Measurements from ENCODE around the gene LLGL2. TPM values are rescaled to one million over a fixed set of nuclear protein-coding genes. Genes with fewer than 3 reads are reported as not detected.

The LLGL2 gene
- total and polyA plus RNA-seq, 2 donors (not counting 1 experiment from before 2014, with no cell fraction given), result 40.6 to 52.0 TPM

- H3K79me2 ChIP-seq (ENCODE audit: control insufficient read depth, insufficient read depth, low read length), result no peaks in the 10 kb centered on the region
- no peaks in the 10 kb centered on the region for H3K9me3 ChIP-seq (ENCODE audit: control extremely low read depth in 1 of 3, control insufficient read depth in 2 of 3, insufficient read depth in 1 of 3, low read length in 2 of 3)
- H2AFZ ChIP-seq (ENCODE audit: insufficient read depth, low read depth, low read length, poor library complexity, severe bottlenecking), result no peak overlapping the region
- no peaks in the 10 kb centered on the region for H3K27me3 ChIP-seq (replicated peaks in 1 of 4; ENCODE audit: control extremely low read depth in 1 of 4, control insufficient read depth in 3 of 4, insufficient read depth in 4 of 4, low read length in 3 of 4)
- ChIA-PET POLR2A (interaction anchor here (0.9 kb wide), 2 partner anchors 19 to 36 kb away, joined by 3 read pairs; no protein-coding TSS in a partner anchor), CTCF (interaction anchor here (0.6 to 1.6 kb wide), 5 partner anchors 10 to 1042 kb away, joined by 3 to 4 read pairs (median 3); no protein-coding TSS in a partner anchor)
- no peak overlapping the region for H3K9ac ChIP-seq (ENCODE audit: low read length)
- intact Hi-C loops (cut with micrococcal nuclease), result no loop called here
- DNase-seq (no peak), ATAC-seq (ENCODE audit: low read depth) (no peak)
- Mint-ChIP-seq H3K4me1 (peaks cover 3% of the 10 kb centered on the region), H3K27me3 (no peaks in the 10 kb centered on the region), H3K27ac (no peak overlapping the region), H3K9me3 (ENCODE audit: insufficient read depth) (no peaks in the 10 kb centered on the region), H3K4me3 (no peak overlapping the region)
- H3K4me3 ChIP-seq (ENCODE audit: control extremely low read depth in 1 of 5, extremely low read depth in 1 of 5, insufficient read depth in 1 of 5, low read depth in 2 of 5, low read length in 4 of 5), result no peak overlapping the region
- no peaks in the 10 kb centered on the region for H4K20me1 ChIP-seq (ENCODE audit: control insufficient read depth, insufficient read depth, low read length, poor library complexity, severe bottlenecking)
- H3K36me3 ChIP-seq (replicated peaks in 1 of 2; ENCODE audit: control extremely low read depth in 1 of 2, control insufficient read depth in 1 of 2, extremely low read depth in 1 of 2, insufficient read depth in 2 of 2, low read length in 1 of 2), result no peaks in the 10 kb centered on the region
- H3K4me2 ChIP-seq (replicated peaks; ENCODE audit: low read depth, low read length, poor library complexity, severe bottlenecking), result no peak overlapping the region
- H3K27ac ChIP-seq (ENCODE audit: low read length in 2 of 2), result no peak overlapping the region
- H3K4me1 ChIP-seq (ENCODE audit: control insufficient read depth in 2 of 2, insufficient read depth in 2 of 2, low read length in 2 of 2), result no peaks in the 10 kb centered on the region
- TF ChIP-seq, protein P1, sequence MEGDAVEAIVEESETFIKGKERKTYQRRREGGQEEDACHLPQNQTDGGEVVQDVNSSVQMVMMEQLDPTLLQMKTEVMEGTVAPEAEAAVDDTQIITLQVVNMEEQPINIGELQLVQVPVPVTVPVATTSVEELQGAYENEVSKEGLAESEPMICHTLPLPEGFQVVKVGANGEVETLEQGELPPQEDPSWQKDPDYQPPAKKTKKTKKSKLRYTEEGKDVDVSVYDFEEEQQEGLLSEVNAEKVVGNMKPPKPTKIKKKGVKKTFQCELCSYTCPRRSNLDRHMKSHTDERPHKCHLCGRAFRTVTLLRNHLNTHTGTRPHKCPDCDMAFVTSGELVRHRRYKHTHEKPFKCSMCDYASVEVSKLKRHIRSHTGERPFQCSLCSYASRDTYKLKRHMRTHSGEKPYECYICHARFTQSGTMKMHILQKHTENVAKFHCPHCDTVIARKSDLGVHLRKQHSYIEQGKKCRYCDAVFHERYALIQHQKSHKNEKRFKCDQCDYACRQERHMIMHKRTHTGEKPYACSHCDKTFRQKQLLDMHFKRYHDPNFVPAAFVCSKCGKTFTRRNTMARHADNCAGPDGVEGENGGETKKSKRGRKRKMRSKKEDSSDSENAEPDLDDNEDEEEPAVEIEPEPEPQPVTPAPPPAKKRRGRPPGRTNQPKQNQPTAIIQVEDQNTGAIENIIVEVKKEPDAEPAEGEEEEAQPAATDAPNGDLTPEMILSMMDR (IDR thresholded peaks at IDR 0.05), result no peak
- no peak for TF ChIP-seq EZH2 (IDR thresholded peaks at IDR 0.05; ENCODE audit: borderline replicate concordance, insufficient read depth, low read depth, low read length, poor library complexity, severe bottlenecking)
- WGBS (ENCODE audit: insufficient coverage), result 93% methylated on average over 9 of the region's 14 CpGs
Measured at GRCh38 chr17:75552425-75553294, 27.2 kb downstream of the LLGL2 start.
